ENCODE results near the gene GPRC5C.
A peak's percentile ranks its signal among the peaks of the same experiment; 100 is the strongest.

The GPRC5C gene

DNA sequence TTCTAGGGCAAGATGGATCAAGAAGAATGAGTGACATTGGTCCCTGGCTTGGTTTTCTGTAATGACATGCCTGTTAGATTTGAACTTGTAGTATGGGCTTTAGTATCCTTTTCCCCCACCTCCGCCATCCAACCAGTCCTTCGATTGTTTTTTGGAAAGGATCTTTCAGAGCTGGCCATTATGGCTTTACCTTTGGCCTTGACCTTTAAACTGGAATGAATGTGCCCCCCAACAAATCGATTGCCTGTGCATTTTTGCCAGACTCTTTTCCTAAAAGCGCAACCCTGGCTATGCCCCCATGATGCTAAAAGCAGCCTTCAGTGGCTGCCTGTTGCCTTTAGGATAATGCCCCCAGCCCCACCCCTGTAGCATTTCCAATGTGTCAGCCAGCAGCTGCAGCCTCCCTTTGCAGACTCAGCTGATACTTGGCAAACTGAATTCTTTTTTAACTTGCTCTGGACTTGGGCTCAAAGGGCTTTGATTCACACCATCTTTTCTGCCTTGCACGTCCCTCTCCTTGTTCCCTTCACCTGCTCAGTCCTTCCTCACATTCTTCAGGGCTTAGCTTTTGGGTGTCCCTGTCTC, 4.0 kb downstream of the GPRC5C start:
- peaks cover 15 to 20% of the 10 kb centered on the region in 2 experiments for H3K4me1 ChIP-seq (ENCODE audit: control insufficient read depth in 1 of 2, insufficient read depth in 2 of 2, low read length in 2 of 2)
- no peak overlapping the region for H2BK120ac ChIP-seq (ENCODE audit: insufficient read depth, low read length, poor library complexity)
- no peak overlapping the region for H3K18ac ChIP-seq (ENCODE audit: low read length)
- no peak for DNase-seq
- no peak overlapping the region for H2BK12ac ChIP-seq (ENCODE audit: low read length)
- no peak overlapping the region for H3K27ac ChIP-seq (ENCODE audit: low read depth, low read length)
- peaks cover 6 to 9% of the 10 kb centered on the region in 2 experiments for H3K36me3 ChIP-seq (ENCODE audit: control insufficient read depth in 1 of 2, insufficient read depth in 2 of 2, low read length in 2 of 2)
- no peak overlapping the region for H2AK5ac ChIP-seq (ENCODE audit: low read length)
- no peak overlapping the region for H4K91ac ChIP-seq (ENCODE audit: low read depth, low read length)
- no peak overlapping the region for H3K4me2 ChIP-seq (ENCODE audit: low read length)
- H3K4me3 ChIP-seq (ENCODE audit: low read depth, low read length): no peak overlapping the region
- H3K79me1 ChIP-seq (ENCODE audit: low read length): peaks cover 10% of the 10 kb centered on the region
- no peak overlapping the region for H3K14ac ChIP-seq (ENCODE audit: low read length)
- no peak overlapping the region for H3K23ac ChIP-seq (ENCODE audit: low read length)
- H3K9ac ChIP-seq (ENCODE audit: low read length): no peak overlapping the region
- no peak overlapping the region for H2AFZ ChIP-seq (ENCODE audit: insufficient read depth, low read length, poor library complexity)
- H3K4ac ChIP-seq (ENCODE audit: low read depth, low read length): no peak overlapping the region
- no CpG with 5 or more reads among the region's 5 CpGs for WGBS (ENCODE audit: extremely low coverage, insufficient coverage, insufficient read length)
- H2BK5ac ChIP-seq (ENCODE audit: low read depth, low read length, poor library complexity): no peak overlapping the region
- H4K12ac ChIP-seq (ENCODE audit: low read depth, low read length): no peak overlapping the region
- no peak overlapping the region for H4K8ac ChIP-seq (ENCODE audit: low read depth, low read length)
- H3K79me2 ChIP-seq (ENCODE audit: control insufficient read depth, insufficient read depth, low read length, poor library complexity): no peaks in the 10 kb centered on the region
- no peaks in the 10 kb centered on the region for H3K9me3 ChIP-seq (ENCODE audit: insufficient read depth, low read depth, low read length)
- H3K27me3 ChIP-seq (ENCODE audit: insufficient read depth, low read length): peaks cover 2% of the 10 kb centered on the region

DNA sequence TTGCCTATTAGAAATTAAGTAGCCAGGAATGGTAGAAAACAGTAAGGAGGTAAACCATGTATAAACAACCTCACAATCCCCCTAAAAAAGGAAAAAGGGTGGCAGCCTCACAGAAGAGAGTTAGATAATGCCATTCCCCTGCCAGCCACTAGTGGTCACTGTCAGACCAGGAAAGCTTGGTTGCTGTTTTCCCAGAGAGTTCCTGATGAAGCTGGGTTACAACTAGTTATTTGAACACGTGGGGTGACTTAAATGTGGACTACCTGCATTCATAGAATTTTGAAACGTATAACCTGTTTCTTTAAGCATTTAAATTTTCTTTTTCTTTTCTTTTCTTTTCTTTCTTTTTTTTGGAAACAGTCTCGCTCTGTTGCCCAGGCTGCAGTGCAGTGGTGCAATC, 5.8 kb downstream of the GPRC5C start:
- Histone ChIP-seq H3K4me2 (ENCODE audit: low read length) (no peak overlapping the region), H3K9me3 (ENCODE audit: insufficient read depth, low read depth, low read length) (no peaks in the 10 kb centered on the region), H2BK5ac (ENCODE audit: low read depth, low read length, poor library complexity) (no peak overlapping the region), H3K27ac (ENCODE audit: low read depth, low read length) (no peak overlapping the region), H3K79me2 (ENCODE audit: control insufficient read depth, insufficient read depth, low read length, poor library complexity) (no peaks in the 10 kb centered on the region), H3K4me1 (ENCODE audit: control insufficient read depth in 1 of 2, insufficient read depth in 2 of 2, low read length in 2 of 2) (peaks cover 4 to 9% of the 10 kb centered on the region in 2 experiments), H3K14ac (ENCODE audit: low read length) (no peak overlapping the region), H3K79me1 (ENCODE audit: low read length) (no peaks in the 10 kb centered on the region), H4K91ac (ENCODE audit: low read depth, low read length) (no peak overlapping the region), H3K23ac (ENCODE audit: low read length) (no peak overlapping the region), H2BK12ac (ENCODE audit: low read length) (no peak overlapping the region), H3K4me3 (ENCODE audit: low read depth, low read length) (no peak overlapping the region), H3K27me3 (ENCODE audit: insufficient read depth, low read length) (no peaks in the 10 kb centered on the region), H3K4ac (ENCODE audit: low read depth, low read length) (no peak overlapping the region), H4K12ac (ENCODE audit: low read depth, low read length) (no peak overlapping the region), H2BK120ac (ENCODE audit: insufficient read depth, low read length, poor library complexity) (no peak overlapping the region), H3K9ac (ENCODE audit: low read length) (no peak overlapping the region), H2AFZ (ENCODE audit: insufficient read depth, low read length, poor library complexity) (no peak overlapping the region), H2AK5ac (ENCODE audit: low read length) (no peak overlapping the region), H3K18ac (ENCODE audit: low read length) (no peak overlapping the region), H3K36me3 (ENCODE audit: control insufficient read depth in 1 of 2, insufficient read depth in 2 of 2, low read length in 2 of 2) (peaks cover 6 to 9% of the 10 kb centered on the region in 2 experiments), H4K8ac (ENCODE audit: low read depth, low read length) (no peak overlapping the region)
- peak in 1 of 2 donors; percentile 28 for DNase-seq
- no CpG with 5 or more reads among the region's 3 CpGs for WGBS (ENCODE audit: extremely low coverage, insufficient coverage, insufficient read length)

DNA sequence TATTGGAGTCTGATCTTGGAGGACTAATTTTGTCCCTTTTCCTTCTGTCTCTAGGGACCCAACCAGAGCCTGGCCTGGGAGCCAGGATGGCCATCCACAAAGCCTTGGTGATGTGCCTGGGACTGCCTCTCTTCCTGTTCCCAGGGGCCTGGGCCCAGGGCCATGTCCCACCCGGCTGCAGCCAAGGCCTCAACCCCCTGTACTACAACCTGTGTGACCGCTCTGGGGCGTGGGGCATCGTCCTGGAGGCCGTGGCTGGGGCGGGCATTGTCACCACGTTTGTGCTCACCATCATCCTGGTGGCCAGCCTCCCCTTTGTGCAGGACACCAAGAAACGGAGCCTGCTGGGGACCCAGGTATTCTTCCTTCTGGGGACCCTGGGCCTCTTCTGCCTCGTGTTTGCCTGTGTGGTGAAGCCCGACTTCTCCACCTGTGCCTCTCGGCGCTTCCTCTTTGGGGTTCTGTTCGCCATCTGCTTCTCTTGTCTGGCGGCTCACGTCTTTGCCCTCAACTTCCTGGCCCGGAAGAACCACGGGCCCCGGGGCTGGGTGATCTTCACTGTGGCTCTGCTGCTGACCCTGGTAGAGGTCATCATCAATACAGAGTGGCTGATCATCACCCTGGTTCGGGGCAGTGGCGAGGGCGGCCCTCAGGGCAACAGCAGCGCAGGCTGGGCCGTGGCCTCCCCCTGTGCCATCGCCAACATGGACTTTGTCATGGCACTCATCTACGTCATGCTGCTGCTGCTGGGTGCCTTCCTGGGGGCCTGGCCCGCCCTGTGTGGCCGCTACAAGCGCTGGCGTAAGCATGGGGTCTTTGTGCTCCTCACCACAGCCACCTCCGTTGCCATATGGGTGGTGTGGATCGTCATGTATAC, 8.0 kb downstream of the GPRC5C start:
- H3K4ac ChIP-seq (ENCODE audit: low read depth, low read length): no peak overlapping the region
- H3K23ac ChIP-seq (ENCODE audit: low read length): no peak overlapping the region
- no peak overlapping the region for H3K14ac ChIP-seq (ENCODE audit: low read length)
- peaks cover 6 to 15% of the 10 kb centered on the region in 2 experiments for H3K36me3 ChIP-seq (ENCODE audit: control insufficient read depth in 1 of 2, insufficient read depth in 2 of 2, low read length in 2 of 2)
- H4K12ac ChIP-seq (ENCODE audit: low read depth, low read length): no peak overlapping the region
- no peaks in the 10 kb centered on the region for H3K27me3 ChIP-seq (ENCODE audit: insufficient read depth, low read length)
- H3K4me3 ChIP-seq (ENCODE audit: low read depth, low read length): no peak overlapping the region
- no peak overlapping the region for H4K91ac ChIP-seq (ENCODE audit: low read depth, low read length)
- DNase-seq: no peak
- no peak overlapping the region for H2BK5ac ChIP-seq (ENCODE audit: low read depth, low read length, poor library complexity)
- no peak overlapping the region for H3K27ac ChIP-seq (ENCODE audit: low read depth, low read length)
- no peak overlapping the region for H2AFZ ChIP-seq (ENCODE audit: insufficient read depth, low read length, poor library complexity)
- H4K8ac ChIP-seq (ENCODE audit: low read depth, low read length): no peak overlapping the region
- H3K9me3 ChIP-seq (ENCODE audit: insufficient read depth, low read depth, low read length): no peaks in the 10 kb centered on the region
- no peak overlapping the region for H3K9ac ChIP-seq (ENCODE audit: low read length)
- H2BK12ac ChIP-seq (ENCODE audit: low read length): no peak overlapping the region
- H2BK120ac ChIP-seq (ENCODE audit: insufficient read depth, low read length, poor library complexity): no peak overlapping the region
- no peaks in the 10 kb centered on the region for H3K4me1 ChIP-seq (ENCODE audit: control insufficient read depth in 1 of 2, insufficient read depth in 2 of 2, low read length in 2 of 2)
- H3K4me2 ChIP-seq (ENCODE audit: low read length): no peak overlapping the region
- no peak overlapping the region for H3K18ac ChIP-seq (ENCODE audit: low read length)
- H2AK5ac ChIP-seq (ENCODE audit: low read length): no peak overlapping the region
- WGBS (ENCODE audit: extremely low coverage, insufficient coverage, insufficient read length): no CpG with 5 or more reads among the region's 31 CpGs
- H3K79me2 ChIP-seq (ENCODE audit: control insufficient read depth, insufficient read depth, low read length, poor library complexity): no peaks in the 10 kb centered on the region
- H3K79me1 ChIP-seq (ENCODE audit: low read length): no peaks in the 10 kb centered on the region

DNA sequence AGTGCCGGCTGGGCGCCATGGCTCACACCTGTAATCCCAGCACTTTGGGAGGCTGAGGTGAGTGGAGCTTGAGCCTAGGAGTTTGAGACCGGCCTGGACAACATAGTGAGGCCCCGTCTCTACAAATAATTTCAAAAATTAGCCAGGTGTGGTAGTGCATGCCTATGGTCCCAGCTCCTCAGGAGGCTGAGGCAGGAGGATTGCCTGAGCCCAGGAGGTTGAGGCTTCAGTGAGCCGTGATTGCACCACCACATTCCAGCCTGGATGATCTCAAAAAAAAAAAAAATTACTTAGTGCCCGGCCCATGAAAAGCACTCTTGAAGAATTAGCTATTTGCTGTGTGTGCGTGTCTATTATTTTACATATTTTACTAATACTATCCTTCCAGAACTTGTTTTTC, 9.6 kb downstream of the GPRC5C start:
- DNase-seq: peak in 1 of 2 donors; percentile 45

More for the DNA sequence above, 9.6 kb downstream of the GPRC5C start:
- Histone ChIP-seq H2BK120ac (ENCODE audit: insufficient read depth, low read length, poor library complexity) (no peak overlapping the region), H2BK12ac (ENCODE audit: low read length) (no peak overlapping the region), H4K91ac (ENCODE audit: low read depth, low read length) (no peak overlapping the region), H4K8ac (ENCODE audit: low read depth, low read length) (no peak overlapping the region), H2AFZ (ENCODE audit: insufficient read depth, low read length, poor library complexity) (no peak overlapping the region), H3K4me3 (ENCODE audit: low read depth, low read length) (no peak overlapping the region), H3K4me1 (ENCODE audit: control insufficient read depth in 1 of 2, insufficient read depth in 2 of 2, low read length in 2 of 2) (no peaks in the 10 kb centered on the region), H4K12ac (ENCODE audit: low read depth, low read length) (no peak overlapping the region), H3K18ac (ENCODE audit: low read length) (no peak overlapping the region), H3K27me3 (ENCODE audit: insufficient read depth, low read length) (no peaks in the 10 kb centered on the region), H2BK5ac (ENCODE audit: low read depth, low read length, poor library complexity) (no peak overlapping the region), H3K14ac (ENCODE audit: low read length) (no peak overlapping the region), H3K4ac (ENCODE audit: low read depth, low read length) (no peak overlapping the region), H3K79me1 (ENCODE audit: low read length) (no peaks in the 10 kb centered on the region), H3K23ac (ENCODE audit: low read length) (no peak overlapping the region), H3K9ac (ENCODE audit: low read length) (no peak overlapping the region), H3K4me2 (ENCODE audit: low read length) (no peak overlapping the region), H3K36me3 (ENCODE audit: control insufficient read depth in 1 of 2, insufficient read depth in 2 of 2, low read length in 2 of 2) (peaks cover 6 to 15% of the 10 kb centered on the region in 2 experiments), H3K27ac (ENCODE audit: low read depth, low read length) (no peak overlapping the region), H2AK5ac (ENCODE audit: low read length) (no peak overlapping the region), H3K9me3 (ENCODE audit: insufficient read depth, low read depth, low read length) (no peaks in the 10 kb centered on the region), H3K79me2 (ENCODE audit: control insufficient read depth, insufficient read depth, low read length, poor library complexity) (no peaks in the 10 kb centered on the region)
- WGBS (ENCODE audit: extremely low coverage, insufficient coverage, insufficient read length): no CpG with 5 or more reads among the region's 7 CpGs
